ENCODE measurements around the gene EHD4.

Gene EHD4

DNA sequence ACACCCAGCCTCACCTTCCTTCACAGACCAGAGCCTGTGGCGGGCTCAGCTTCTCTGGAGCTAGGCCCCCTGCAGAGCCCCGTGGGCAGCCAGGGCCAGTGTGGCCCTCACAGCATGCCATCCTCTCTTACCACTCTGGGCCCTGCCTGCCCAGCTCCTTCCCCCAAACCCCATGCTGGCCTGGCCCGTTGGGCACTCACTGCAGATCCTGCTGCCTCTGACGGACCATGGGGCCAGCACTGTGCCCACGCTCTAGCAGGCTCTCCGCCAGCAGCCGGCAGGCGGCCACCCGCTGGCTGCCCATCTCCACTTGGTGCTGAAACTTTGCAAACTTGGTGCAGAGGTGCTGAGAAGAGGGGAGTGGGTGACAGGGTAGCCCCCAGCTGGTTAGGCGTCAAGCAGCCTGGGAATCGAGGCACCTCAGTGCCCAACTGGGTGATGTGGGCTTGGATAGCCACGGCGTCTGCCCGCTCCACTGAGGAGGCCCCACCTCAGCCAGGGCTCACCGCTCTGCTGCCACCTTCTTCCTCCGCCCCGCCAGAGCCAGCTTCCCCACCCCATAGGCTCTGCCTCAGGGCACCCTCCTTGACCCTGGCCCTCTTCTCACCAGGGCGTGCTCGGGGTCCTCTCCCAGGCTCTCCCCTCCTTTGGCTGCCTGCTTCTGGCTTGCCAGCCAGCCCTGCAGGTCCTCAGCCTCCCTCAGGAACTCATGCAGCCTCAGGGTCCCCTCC lies 101.0 kb downstream of the EHD4 start:
- no peak overlapping the region for H3K4me3 ChIP-seq (ENCODE audit: low read depth, low read length)
- TF ChIP-seq, protein P1, sequence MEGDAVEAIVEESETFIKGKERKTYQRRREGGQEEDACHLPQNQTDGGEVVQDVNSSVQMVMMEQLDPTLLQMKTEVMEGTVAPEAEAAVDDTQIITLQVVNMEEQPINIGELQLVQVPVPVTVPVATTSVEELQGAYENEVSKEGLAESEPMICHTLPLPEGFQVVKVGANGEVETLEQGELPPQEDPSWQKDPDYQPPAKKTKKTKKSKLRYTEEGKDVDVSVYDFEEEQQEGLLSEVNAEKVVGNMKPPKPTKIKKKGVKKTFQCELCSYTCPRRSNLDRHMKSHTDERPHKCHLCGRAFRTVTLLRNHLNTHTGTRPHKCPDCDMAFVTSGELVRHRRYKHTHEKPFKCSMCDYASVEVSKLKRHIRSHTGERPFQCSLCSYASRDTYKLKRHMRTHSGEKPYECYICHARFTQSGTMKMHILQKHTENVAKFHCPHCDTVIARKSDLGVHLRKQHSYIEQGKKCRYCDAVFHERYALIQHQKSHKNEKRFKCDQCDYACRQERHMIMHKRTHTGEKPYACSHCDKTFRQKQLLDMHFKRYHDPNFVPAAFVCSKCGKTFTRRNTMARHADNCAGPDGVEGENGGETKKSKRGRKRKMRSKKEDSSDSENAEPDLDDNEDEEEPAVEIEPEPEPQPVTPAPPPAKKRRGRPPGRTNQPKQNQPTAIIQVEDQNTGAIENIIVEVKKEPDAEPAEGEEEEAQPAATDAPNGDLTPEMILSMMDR (IDR thresholded peaks at IDR 0.05; ENCODE audit: low read depth, low read length, missing control alignments) = no peak
- DNase-seq (ENCODE audit: low read depth) = no peak

DNA sequence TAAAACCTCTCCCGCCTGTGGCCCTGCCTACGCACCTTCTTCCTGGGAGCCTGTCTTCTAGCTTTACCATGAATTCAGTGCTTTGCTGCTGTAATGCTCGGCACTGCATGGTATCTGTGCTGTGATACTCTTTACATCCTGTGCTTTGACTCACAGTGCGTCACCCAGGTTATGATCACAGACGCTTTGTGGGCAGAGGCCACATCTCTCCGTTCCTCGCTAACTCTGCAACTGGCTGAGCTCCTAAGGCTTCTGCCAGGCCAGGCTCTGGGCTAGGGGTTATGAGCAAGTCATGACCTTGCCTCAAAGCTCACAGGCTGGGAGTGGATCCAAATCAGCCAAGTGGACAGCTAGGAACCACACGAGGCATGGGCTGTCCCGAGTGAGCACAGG lies 101.7 kb downstream of the EHD4 start:
- TF ChIP-seq, protein P1 (IDR thresholded peaks at IDR 0.05; ENCODE audit: low read depth, low read length, missing control alignments) = no peak
- H3K4me3 ChIP-seq (ENCODE audit: low read depth, low read length) = no peak overlapping the region
- no peak for DNase-seq (ENCODE audit: low read depth)

DNA sequence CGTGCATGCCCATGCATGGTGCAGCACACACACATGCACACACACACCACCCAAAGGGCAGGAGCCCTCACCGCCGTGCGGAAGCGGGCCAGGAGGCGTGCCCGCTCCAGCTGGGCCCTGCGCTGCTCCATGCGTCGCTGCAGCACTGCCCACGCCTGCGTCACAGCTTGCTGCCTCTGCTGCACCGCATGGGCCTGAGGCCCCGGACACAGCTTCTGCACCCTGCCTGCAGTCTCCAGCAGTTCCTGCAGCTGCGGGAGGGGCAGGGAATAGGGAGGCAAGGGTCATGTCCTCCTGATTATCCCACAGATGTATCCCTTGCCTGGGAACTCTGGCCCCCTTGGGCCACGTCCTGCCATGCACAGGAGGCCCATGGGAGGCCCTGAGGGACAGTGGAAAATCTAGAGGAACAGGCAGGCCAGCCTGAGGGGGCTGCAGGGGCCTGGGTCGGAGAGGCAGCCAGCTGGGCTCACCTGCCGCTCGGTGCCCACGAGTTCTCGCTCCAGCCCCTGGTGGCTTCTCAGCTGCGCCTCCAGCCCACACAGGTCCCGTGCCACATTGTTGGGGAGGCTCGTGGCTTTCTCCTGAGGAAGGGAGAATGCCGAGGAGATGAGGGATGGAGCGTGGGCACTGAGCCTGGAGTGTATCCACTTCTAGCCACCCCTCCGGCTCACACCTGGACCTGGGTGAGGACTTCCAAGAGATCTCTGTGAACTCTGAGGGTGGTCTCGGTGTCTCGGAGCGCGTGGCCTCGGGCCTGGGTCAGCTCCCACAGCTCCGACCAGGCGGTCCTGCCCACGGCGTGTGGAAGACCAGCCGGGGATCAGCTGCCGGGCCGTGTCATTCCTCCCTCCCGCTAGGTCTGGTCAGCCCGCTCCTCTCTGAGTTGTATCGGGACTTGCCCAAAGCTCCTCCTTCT lies 102.3 kb downstream of the EHD4 start:
- no peak for DNase-seq (ENCODE audit: low read depth)
- TF ChIP-seq, protein P1 (IDR thresholded peaks at IDR 0.05; ENCODE audit: low read depth, low read length, missing control alignments) = no peak

DNA sequence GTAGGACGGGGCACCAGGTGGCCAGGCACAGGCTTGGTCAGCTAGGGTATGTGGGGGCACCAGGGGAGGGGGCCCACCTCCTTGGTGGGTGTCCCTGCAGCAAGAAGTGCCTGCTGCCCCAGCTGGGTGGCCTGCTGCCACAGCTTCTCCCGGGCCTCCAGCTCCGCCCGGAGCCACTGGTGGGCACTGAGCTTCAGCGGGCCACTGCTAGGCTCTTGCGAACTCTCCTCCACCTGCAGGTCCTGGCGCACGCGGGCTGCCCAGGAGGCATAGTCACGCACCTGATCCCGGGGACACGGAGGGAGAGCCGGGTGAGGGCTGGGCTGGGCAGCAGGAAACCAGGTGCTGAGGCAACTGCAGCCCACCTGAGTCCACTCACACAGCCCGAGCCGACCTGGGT lies 104.0 kb downstream of the EHD4 start:
- TF ChIP-seq, protein P1 (IDR thresholded peaks at IDR 0.05; ENCODE audit: low read depth, low read length, missing control alignments) = no peak
- no peak for DNase-seq (ENCODE audit: low read depth)
- no peak overlapping the region for H3K4me3 ChIP-seq (ENCODE audit: low read depth, low read length)

More for the DNA sequence above, 102.3 kb downstream of the EHD4 start:
- no peak overlapping the region for H3K4me3 ChIP-seq (ENCODE audit: low read depth, low read length)

DNA sequence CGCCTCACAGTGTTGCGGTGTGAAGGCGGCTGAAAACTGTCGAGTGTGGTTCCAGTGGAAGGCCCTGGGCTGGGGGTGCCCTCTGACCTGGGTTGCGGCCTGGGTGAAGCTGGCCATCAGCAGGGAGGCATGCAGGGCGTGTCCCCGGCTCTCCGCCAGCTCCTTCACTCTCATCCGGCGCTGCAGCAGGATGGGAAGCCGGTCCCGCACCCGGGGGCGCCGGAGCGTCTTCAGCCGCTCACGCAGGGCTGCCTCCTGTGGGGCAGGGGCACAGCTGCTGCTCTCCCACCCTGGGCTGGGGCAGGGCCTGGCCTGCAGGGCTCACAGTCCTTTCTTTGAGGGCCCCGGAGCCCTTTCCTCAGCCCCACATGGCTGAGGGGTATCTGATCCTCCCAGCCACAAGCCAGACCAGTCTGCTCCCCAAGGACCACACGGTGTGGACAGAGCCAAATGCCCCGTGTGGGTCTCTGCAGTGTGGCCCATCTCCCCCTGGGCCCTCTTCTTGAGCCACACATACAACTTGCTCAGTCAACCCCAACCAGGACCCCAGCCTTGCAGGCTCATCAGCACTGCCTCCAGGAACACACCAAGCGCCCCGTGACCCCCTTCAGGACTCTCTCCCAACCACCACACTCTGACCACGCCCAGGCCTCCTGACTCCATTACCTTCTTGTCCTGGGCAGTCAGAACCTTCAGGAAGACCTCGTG lies 105.3 kb downstream of the EHD4 start:
- TF ChIP-seq, protein P1 (IDR thresholded peaks at IDR 0.05; ENCODE audit: low read depth, low read length, missing control alignments) = no peak
- H3K4me3 ChIP-seq (ENCODE audit: low read depth, low read length) = no peak overlapping the region
- DNase-seq (ENCODE audit: low read depth) = no peak

DNA sequence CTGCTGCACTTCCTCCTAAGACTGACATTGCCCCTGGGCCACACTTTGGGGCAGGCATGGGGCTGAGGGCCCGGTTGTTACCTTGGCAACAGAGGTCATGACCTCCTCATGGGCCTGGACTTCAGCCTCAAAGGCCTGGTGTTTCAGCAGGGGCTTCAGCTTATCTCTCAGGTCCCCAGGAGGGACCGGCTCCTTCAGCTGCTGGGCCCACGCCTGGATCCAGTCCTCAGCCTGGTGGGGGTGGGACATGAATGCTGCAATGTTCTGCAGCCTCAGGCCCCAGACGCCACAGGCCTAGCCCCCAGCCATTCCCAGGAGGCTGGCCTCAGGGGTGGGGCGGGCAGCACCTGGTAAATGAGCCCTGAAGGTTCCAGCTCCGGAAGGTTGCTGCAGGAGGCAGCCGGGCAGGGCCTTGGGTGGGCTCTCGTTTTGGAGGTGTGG lies 106.1 kb downstream of the EHD4 start:
- DNase-seq (ENCODE audit: low read depth) = no peak
- TF ChIP-seq, protein P1 (IDR thresholded peaks at IDR 0.05; ENCODE audit: low read depth, low read length, missing control alignments) = no peak
- H3K4me3 ChIP-seq (ENCODE audit: low read depth, low read length) = no peak overlapping the region
